Uterus (tissue), 2 donors: ENCODE results near the gene TANC1.

Experiments
- POLR2A ChIP-seq, 2 donors: fragments of 450-650 bp; IDR thresholded peaks; one replicate each; pipeline ENCODE4 v1.6.1; 2016; ENCODE audit warnings: antibody characterized with exemption in 2 of 2, mild to moderate bottlenecking in 1 of 2, moderate library complexity in 1 of 2
- TF ChIP-seq, protein P1 (sequence below), 4 experiments: fragments of 200-600 bp in 2 of 4; fragments of 450-650 bp in 2 of 4; sonication (generic) in 2 of 4; IDR thresholded peaks; one replicate each; pipeline ENCODE4 v1.5.1; 2016 to 2019; ENCODE audit warnings: antibody characterized with exemption in 4 of 4, mild to moderate bottlenecking in 2 of 4, moderate library complexity in 1 of 4

DNA sequence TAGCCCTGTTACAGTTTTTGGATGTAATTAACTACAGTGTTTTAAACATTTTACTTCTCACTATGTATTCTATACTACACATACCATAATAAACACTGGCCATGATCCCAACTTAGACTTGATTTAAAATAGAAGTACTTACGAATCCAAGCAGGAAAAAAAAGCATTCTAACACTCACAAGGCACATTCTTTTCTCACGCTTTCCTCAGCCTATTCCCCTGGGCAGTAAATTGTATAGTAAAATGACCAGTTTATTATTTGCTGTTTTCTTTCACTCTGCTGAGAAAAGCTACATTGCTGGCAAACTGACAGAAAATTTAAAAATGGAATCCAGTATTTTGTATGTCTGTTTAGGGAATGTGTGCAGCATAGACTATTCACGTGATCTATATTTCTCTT is 2.8 kb upstream of the TANC1 start:
- TF ChIP-seq, protein P1, sequence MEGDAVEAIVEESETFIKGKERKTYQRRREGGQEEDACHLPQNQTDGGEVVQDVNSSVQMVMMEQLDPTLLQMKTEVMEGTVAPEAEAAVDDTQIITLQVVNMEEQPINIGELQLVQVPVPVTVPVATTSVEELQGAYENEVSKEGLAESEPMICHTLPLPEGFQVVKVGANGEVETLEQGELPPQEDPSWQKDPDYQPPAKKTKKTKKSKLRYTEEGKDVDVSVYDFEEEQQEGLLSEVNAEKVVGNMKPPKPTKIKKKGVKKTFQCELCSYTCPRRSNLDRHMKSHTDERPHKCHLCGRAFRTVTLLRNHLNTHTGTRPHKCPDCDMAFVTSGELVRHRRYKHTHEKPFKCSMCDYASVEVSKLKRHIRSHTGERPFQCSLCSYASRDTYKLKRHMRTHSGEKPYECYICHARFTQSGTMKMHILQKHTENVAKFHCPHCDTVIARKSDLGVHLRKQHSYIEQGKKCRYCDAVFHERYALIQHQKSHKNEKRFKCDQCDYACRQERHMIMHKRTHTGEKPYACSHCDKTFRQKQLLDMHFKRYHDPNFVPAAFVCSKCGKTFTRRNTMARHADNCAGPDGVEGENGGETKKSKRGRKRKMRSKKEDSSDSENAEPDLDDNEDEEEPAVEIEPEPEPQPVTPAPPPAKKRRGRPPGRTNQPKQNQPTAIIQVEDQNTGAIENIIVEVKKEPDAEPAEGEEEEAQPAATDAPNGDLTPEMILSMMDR (IDR thresholded peaks at IDR 0.05): no peak
- TF ChIP-seq POLR2A (IDR thresholded peaks at IDR 0.05): no peak
